Kidney (tissue), 14 donors: ENCODE measurements around the gene LMBR1. TPM values are rescaled to one million over a fixed set of nuclear protein-coding genes. Genes with fewer than 3 reads are reported as not detected.

Experiments
- DNase-seq, 5 donors: peaks; one replicate each; pipeline ENCODE4 v3.0.0-alpha.2; 2013 to 2020
- FAIRE-seq: peaks from 2 replicates; lab custom pipeline; 2012; peaks lifted over from hg19 to GRCh38; lab: Jason Lieb, UNC
- H3K27ac ChIP-seq, 2 donors: one replicate each; pipeline ENCODE4 v1.7.0; 2013; ENCODE audit warnings: low read depth in 2 of 2, low read length in 2 of 2, inconsistent platforms in 1 of 2
- H3K27me3 ChIP-seq: one replicate; pipeline ENCODE4 v1.7.1; 2013; ENCODE audit warnings: low read length, inconsistent platforms; ENCODE audit not compliant: control insufficient read depth, insufficient read depth
- H3K36me3 ChIP-seq, 3 donors: one replicate each; pipeline versions ENCODE4 v1.7.0 to v1.7.1; 2013; ENCODE audit warnings: low read length in 3 of 3, control low read depth in 1 of 3, inconsistent platforms in 1 of 3; ENCODE audit not compliant: insufficient read depth in 3 of 3, control insufficient read depth in 2 of 3
- H3K4me1 ChIP-seq, 3 donors: one replicate each; pipeline versions ENCODE4 v1.7.0 to v1.7.1; 2013; ENCODE audit warnings: low read length in 3 of 3, inconsistent platforms in 1 of 3, low read depth in 1 of 3; ENCODE audit not compliant: control insufficient read depth in 2 of 3, insufficient read depth in 2 of 3
- H3K4me3 ChIP-seq, 3 donors: one replicate each; pipeline versions ENCODE4 v1.7.0 to v1.8.1; 2013; ENCODE audit warnings: low read length in 3 of 3, control low read depth in 1 of 3, inconsistent platforms in 1 of 3
- H3K9ac ChIP-seq, 3 donors: one replicate each; pipeline versions ENCODE4 v1.7.0 to v1.7.1; 2013; ENCODE audit warnings: low read length in 3 of 3, control low read depth in 1 of 3, inconsistent platforms in 1 of 3
- H3K9me3 ChIP-seq, 3 donors: one replicate each; pipeline versions ENCODE4 v1.7.0 to v1.7.1; 2013; ENCODE audit warnings: low read length in 3 of 3, control low read depth in 1 of 3, inconsistent platforms in 1 of 3; ENCODE audit not compliant: control insufficient read depth in 2 of 3, insufficient read depth in 1 of 3
- CTCF ChIP-seq: IDR thresholded peaks from 3 replicates; pipeline ENCODE4 v1.5.1; 2012; ENCODE audit warnings: mild to moderate bottlenecking, moderate library complexity, borderline replicate concordance; ENCODE audit not compliant: insufficient read depth; ENCODE audit errors: extremely low read depth
- intact Hi-C: fragments of 100-400 bp; cut with DNase I; formaldehyde crosslinking; loops from one replicate; pipeline ENCODE4 v1.11.1; 2022
- polyA plus RNA-seq: library from polyadenylated mRNA; stranded (reverse); fragments of 350-450 nt; fragmentation: Illumina TruSeq; extraction: RNeasy Lipid Tissue Mini Kit (QIAGEN cat#74804); gene quantifications from one replicate; pipeline ENCODE4 v1.2.3, GENCODE V29; 2014; ENCODE audit warnings: low read depth, low replicate concordance; ENCODE audit not compliant: insufficient read depth
- total RNA-seq: library from RNA; stranded (reverse); fragmentation: NEBNext Ultra II Directional; extraction: Animal tissue kit (Norgen Biotek cat#: 25700); gene quantifications from one replicate; pipeline ENCODE4 v1.2.1, GENCODE V29; 2021
- donor health status: control.
- donor health status: control.
- donor health status: control.
- donor health status: control.
- donor health status: control.
- donor health status: DM: yes; HTN: yes; CAD: no.
- donor health status: Normal renal cell carcinoma (clear cell type).

The LMBR1 gene
- total and polyA plus RNA-seq, 2 donors from 2014 or later: 19.6 to 82.6 TPM

GRCh38 chr7:156795415-156795814, 97.6 kb downstream of the LMBR1 start:
- FAIRE-seq: no peak
- H3K27me3 ChIP-seq: no peaks in the 10 kb centered on the region
- H3K27ac ChIP-seq: no peak overlapping the region
- no peak for DNase-seq
- H3K4me1 ChIP-seq: no peaks in the 10 kb centered on the region
- H3K9me3 ChIP-seq: no peaks in the 10 kb centered on the region
- no peaks in the 10 kb centered on the region for H3K36me3 ChIP-seq
- intact Hi-C loops: no loop called here
- no peak overlapping the region for H3K4me3 ChIP-seq
- H3K9ac ChIP-seq: no peak overlapping the region
- TF ChIP-seq CTCF: no peak

GRCh38 chr7:156793334-156793733, 99.6 kb downstream of the LMBR1 start:
- intact Hi-C loops: no loop called here
- Histone ChIP-seq H3K4me1 (no peaks in the 10 kb centered on the region), H3K27me3 (no peaks in the 10 kb centered on the region), H3K36me3 (no peaks in the 10 kb centered on the region), H3K9me3 (no peaks in the 10 kb centered on the region), H3K4me3 (no peak overlapping the region), H3K27ac (no peak overlapping the region), H3K9ac (no peak overlapping the region)
- no peak for DNase-seq
- FAIRE-seq: no peak
- TF ChIP-seq CTCF: no peak

GRCh38 chr7:156792611-156793010, 100.4 kb downstream of the LMBR1 start:
- Histone ChIP-seq H3K36me3 (no peaks in the 10 kb centered on the region), H3K4me3 (no peak overlapping the region), H3K9ac (no peak overlapping the region), H3K27ac (no peak overlapping the region), H3K4me1 (no peaks in the 10 kb centered on the region), H3K27me3 (no peaks in the 10 kb centered on the region), H3K9me3 (no peaks in the 10 kb centered on the region)
- no peak for FAIRE-seq
- intact Hi-C loops: no loop called here
- DNase-seq: no peak
- no peak for TF ChIP-seq CTCF

- H3K9ac ChIP-seq: no peak overlapping the region
- intact Hi-C loops: no loop called here
- no peak overlapping the region for H3K27ac ChIP-seq
Observed at GRCh38 chr7:156791241-156791640, 101.7 kb downstream of the LMBR1 start.

More at GRCh38 chr7:156791241-156791640, 101.7 kb downstream of the LMBR1 start:
- no peak for FAIRE-seq
- no peak overlapping the region for H3K4me3 ChIP-seq
- H3K4me1 ChIP-seq: no peaks in the 10 kb centered on the region
- peak in 1 of 5 donors; percentile 1 for DNase-seq
- no peaks in the 10 kb centered on the region for H3K9me3 ChIP-seq
- H3K36me3 ChIP-seq: no peaks in the 10 kb centered on the region
- H3K27me3 ChIP-seq: no peaks in the 10 kb centered on the region
- TF ChIP-seq CTCF: no peak
